Measurements from ENCODE around the gene AIRE.

DNA sequence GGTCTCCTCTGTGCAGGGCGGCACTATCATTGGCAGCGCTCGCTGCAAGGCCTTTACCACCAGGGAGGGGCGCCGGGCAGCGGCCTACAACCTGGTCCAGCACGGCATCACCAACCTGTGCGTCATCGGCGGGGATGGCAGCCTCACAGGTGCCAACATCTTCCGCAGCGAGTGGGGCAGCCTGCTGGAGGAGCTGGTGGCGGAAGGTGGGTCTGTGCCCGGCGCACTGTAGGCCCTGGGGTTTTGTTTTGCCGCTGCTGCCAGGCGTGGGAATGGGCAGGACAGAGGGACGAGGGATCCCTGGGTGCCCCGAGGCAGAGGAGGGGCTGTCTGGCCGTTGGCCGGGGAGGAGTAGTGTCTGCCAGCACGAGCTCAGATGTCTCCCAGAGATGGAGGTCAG is 26.4 kb downstream of the AIRE start:
- TF ChIP-seq, protein P1, sequence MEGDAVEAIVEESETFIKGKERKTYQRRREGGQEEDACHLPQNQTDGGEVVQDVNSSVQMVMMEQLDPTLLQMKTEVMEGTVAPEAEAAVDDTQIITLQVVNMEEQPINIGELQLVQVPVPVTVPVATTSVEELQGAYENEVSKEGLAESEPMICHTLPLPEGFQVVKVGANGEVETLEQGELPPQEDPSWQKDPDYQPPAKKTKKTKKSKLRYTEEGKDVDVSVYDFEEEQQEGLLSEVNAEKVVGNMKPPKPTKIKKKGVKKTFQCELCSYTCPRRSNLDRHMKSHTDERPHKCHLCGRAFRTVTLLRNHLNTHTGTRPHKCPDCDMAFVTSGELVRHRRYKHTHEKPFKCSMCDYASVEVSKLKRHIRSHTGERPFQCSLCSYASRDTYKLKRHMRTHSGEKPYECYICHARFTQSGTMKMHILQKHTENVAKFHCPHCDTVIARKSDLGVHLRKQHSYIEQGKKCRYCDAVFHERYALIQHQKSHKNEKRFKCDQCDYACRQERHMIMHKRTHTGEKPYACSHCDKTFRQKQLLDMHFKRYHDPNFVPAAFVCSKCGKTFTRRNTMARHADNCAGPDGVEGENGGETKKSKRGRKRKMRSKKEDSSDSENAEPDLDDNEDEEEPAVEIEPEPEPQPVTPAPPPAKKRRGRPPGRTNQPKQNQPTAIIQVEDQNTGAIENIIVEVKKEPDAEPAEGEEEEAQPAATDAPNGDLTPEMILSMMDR (conservative IDR thresholded peaks at IDR 0.05 in 1 of 2, IDR thresholded peaks at IDR 0.05 in 1 of 2; ENCODE audit: extremely low read depth in 1 of 2, insufficient read depth in 1 of 2, low read depth in 1 of 2, low read length in 2 of 2): no peak
- TF ChIP-seq EZH2 (IDR thresholded peaks at IDR 0.05; ENCODE audit: borderline replicate concordance, low read length): no peak

All from mammary epithelial cell (primary cell).